22Rv1 (cell line): Measurements from ENCODE around the gene DRD4.

Experiments used
- CTCF ChIP-seq: fragments of 450-650 bp; IDR thresholded peaks from 2 replicates; pipeline ENCODE4 v1.5.1; 2017; ENCODE audit warnings: mild to moderate bottlenecking
- ZFX ChIP-seq: fragments of 450-650 bp; IDR thresholded peaks from 2 replicates; pipeline ENCODE4 v1.6.1; 2017; ENCODE audit warnings: antibody characterized with exemption, borderline replicate concordance

GRCh38 chr11:645536-645935, 8.5 kb downstream of the DRD4 start:
- TF ChIP-seq CTCF (no peak), ZFX (no peak)
